NCI-H524 treated with DMSO at 0.1 percent for 48 hours (cell line): ENCODE data around the gene MRPS14.
A peak's percentile ranks its signal among the peaks of the same experiment; 100 is the strongest.

ENCODE experiments used
- DNase-seq: peaks from one replicate; lab custom pipeline; 2025; lab: John Stamatoyannopoulos, UW

MRPS14 gene

DNA sequence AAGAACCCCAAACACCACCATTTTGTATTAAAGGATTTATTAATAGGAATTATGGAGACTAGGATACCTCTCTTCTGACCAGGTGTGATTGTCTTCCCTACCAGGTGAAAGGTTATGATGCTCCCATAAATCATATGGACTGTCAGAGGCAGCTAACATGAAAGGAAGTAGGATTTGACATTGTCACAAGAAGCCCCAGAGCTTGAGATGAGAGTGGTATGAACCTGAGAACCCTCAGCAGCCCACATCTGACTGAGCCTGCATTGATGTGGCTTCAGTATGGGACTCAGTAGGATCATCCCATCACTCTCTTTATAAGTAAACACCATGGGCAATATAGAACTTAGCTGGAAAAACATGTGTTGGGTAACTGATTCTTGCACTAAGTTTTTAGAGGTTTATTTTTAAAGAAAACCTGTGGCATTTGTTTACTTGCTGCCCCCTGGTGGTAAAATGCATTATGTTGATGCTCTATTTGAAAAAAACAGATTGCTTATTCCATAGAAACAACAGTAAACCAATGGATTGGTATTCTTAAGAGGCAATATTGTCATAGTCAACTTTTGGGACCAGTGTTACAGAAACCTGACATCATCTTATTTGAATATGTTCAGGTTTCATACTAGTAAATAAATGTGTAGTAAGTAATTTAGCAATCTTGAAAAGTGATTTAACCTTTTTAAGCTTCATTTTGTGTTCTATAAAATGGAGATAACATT is 40.1 kb downstream of the MRPS14 start:
- DNase-seq = no peak

- DNase-seq = no peak
Measured at GRCh38 chr1:174976436-174977108, 46.7 kb downstream of the MRPS14 start.

DNA sequence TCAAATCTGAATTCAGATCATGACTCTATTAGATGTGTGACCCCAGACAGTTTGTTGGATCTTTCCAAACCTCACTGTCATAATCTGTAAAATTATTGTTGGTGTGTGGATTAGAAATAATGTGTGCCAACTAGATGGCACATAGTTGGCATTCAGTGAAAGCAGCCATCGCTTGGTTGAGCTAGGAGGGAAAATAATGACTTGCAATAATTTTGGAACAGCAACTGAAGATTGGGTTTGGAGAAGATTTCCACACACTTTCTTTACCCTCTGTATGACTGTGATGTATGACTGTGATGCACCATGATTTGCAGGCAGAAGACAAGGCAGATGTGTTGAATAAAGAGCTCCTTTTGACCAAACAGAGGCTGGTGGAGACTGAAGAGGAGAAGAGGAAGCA is 47.5 kb downstream of the MRPS14 start:
- no peak for DNase-seq

- peak; percentile 46 for DNase-seq
Measured at GRCh38 chr1:174974711-174975119, 48.5 kb downstream of the MRPS14 start.

DNA sequence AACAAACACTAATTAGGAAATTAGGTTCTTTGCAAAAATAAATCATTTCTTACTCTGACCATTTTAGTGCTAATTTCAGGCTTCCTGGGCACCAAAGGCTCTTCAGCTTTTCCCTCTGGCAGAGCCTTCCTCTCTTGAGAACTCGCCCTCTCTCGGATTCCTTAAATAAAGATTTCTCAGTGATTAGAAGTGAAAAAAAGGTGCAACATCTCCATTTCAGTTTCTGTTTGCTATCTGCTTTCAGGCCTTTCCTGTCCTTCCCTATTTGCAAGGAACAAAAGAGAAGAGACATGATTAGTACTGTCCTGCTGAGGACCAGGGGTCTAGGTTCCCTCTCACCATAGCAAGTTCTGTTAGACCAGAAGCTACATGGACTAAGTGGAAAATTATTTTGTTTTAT is 51.3 kb downstream of the MRPS14 start:
- no peak for DNase-seq

DNA sequence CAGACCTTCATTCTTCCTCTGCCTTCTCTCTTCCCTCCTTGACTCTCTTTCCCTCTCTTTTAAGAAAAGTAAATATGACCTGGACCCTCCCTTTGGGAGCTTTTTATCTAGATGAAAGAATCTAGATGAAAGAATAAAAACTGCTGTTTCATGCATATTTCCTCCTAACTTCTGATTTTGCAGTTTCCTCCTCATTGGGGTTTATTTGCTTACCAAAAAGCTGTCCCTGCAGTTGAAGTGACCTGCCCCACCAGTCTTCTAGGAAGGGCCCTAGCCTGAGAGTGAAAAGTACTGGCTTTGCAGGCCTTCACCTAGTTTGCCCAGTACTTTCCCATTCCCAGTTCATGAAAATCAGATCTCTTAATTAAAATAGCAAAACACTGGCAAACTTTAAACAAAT is 51.8 kb downstream of the MRPS14 start:
- no peak for DNase-seq

DNA sequence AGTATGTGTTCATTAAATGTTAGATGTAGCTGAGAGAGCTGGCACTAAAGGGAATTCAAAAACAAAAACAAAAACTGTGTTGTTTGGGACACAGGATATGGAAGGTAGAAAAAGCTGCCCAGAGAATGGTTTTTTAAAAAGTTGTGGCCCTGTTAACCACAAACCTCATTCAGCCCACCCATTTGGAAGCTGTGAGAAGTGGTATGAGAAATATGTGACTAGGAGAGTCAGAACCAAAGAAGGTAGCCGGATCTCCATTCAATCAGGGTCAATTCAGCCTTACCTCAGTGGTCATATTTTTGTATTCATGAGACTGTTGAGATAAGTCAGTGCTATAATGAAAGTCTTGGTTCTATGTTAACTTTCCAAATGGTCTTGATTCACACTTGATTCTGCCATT is 53.2 kb downstream of the MRPS14 start:
- DNase-seq = no peak

GRCh38 chr1:174968750-174969244 is 54.4 kb downstream of the MRPS14 start:
- no peak for DNase-seq

- no peak for DNase-seq
Measured at GRCh38 chr1:174967845-174968705, 55.1 kb downstream of the MRPS14 start.

DNA sequence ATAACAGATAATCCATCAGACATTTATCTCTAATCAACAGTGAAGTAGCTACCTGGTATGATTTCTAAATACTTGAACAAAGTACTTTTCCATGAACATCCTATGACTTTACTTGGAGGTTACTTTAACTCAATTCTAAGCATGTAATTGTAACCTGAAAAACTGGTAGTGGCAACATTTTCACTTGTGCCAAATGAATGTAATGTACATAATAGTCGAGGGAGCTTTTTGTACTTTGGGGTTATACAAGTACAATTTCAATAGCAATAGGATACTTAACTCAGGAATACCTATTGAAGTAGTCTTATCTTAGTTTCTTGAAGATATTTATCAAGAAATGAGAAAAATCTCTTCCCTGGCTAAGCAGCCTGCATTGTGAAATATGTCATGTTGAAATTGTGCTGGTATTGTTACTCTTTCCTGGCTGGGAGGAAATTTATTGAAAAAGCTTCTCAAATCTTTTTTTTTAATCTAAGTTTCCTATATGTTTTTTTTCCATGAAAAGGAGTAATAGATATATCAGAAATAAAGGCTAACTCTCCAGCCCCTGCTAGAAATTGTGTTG is 57.1 kb downstream of the MRPS14 start:
- DNase-seq = no peak

DNA sequence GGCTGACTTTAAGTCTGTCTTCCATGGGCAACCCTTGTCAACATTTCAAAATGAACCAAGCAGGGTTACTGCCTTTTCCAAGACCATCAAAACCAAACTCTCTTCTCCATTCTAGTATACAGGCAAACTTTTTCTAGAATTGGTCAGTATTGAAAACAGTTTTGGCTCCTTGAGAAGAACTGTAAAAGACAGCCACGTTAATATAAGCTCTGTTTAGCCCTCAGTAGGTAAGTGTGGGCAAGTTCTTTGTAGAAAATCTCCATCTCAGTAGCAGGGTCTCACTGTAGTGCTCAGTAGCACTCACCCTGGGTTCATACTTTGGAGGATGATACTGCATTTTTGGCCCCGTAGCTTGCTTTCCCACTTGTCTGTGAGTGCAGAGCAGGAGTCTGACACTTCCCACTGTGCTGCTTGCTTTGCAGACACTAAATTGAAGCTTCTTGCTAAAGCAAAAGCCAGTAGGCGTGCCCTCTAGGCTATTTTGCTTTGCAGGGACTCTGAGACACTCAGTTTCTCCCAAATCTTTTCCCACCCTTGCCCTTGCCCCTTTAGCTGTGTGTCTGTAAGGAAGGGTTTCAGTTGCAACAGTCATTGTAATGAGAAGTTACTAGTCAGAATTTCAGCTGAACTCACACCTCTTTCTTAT is 57.7 kb downstream of the MRPS14 start:
- DNase-seq = no peak

GRCh38 chr1:174964972-174965361 is 58.3 kb downstream of the MRPS14 start:
- no peak for DNase-seq

DNA sequence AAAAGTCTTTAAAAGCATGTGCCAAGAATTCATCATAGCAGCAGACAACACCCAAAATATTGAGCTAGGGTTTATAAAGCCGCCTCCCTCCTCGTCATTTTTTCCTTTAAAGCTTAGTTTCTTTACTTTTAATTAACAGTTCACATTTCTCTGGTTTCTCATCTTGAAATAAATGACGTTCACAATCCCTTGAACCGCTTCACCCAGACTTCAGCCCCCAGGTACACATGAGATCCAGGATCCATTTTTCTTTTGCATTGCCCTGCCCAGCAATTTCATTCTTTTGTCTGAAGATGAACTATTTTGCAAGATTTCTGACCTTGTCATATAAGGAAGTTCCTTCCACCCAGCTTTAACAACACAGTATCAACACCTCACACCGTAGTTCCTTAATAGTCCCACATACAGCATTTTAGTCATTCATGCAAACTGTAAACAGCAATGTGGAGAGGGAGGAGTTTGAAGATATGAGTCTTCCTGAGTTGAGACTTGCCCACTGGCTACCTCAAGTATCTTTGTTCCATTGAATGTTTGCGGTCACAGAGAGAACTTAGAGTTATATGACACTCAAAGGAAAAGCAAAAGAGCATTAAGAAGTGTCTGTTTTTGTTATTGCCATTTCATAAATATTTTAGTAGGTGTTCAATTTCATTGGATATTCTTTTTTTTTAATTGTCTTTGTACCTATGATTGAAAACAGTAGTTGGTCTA is 58.8 kb downstream of the MRPS14 start:
- no peak for DNase-seq

GRCh38 chr1:174963529-174964125 is 59.6 kb downstream of the MRPS14 start:
- no peak for DNase-seq
